Hepatocyte (in vitro differentiated cells): ENCODE data around the gene MDP1. TPM values are rescaled to one million over a fixed set of nuclear protein-coding genes. Genes with fewer than 3 reads are reported as not detected.

Experiments
- DNase-seq: peaks from one replicate; pipeline ENCODE4 v3.0.0-alpha.2; 2016; ENCODE audit warnings: low spot score
- H2AFZ ChIP-seq: fragments of 200-600 bp; sonication (generic); 2 replicates; pipeline ENCODE4 v1.6.0; 2016; ENCODE audit warnings: antibody characterized with exemption, mild to moderate bottlenecking
- H3K27ac ChIP-seq: fragments of 200-600 bp; sonication (generic); 2 replicates; pipeline ENCODE4 v1.5.1; 2016; ENCODE audit warnings: mild to moderate bottlenecking
- H3K27me3 ChIP-seq: fragments of 200-600 bp; sonication (generic); 2 replicates; pipeline ENCODE4 v1.6.1; 2016
- H3K36me3 ChIP-seq: fragments of 200-600 bp; sonication (generic); replicated peaks from 2 replicates; pipeline ENCODE4 v1.5.1; 2016; ENCODE audit warnings: low read depth; ENCODE audit not compliant: insufficient read depth
- H3K4me1 ChIP-seq: fragments of 200-600 bp; sonication (generic); 2 replicates; pipeline ENCODE4 v1.5.1; 2016; ENCODE audit warnings: mild to moderate bottlenecking, moderate library complexity; ENCODE audit not compliant: insufficient read depth
- H3K4me2 ChIP-seq: fragments of 200-600 bp; sonication (generic); 2 replicates; pipeline ENCODE4 v1.6.0; 2016
- H3K4me3 ChIP-seq: fragments of 200-600 bp; sonication (generic); 2 replicates; pipeline ENCODE4 v1.5.1; 2016; ENCODE audit warnings: mild to moderate bottlenecking
- H3K79me2 ChIP-seq: fragments of 200-600 bp; sonication (generic); 2 replicates; pipeline ENCODE4 v1.6.0; 2017; ENCODE audit warnings: mild to moderate bottlenecking
- H3K9me2 ChIP-seq: fragments of 200-600 bp; sonication (generic); replicated peaks from 2 replicates; pipeline ENCODE4 v1.6.0; 2017; ENCODE audit warnings: mild to moderate bottlenecking; ENCODE audit not compliant: insufficient read depth
- H3K9me3 ChIP-seq: fragments of 200-600 bp; sonication (generic); 2 replicates; pipeline ENCODE4 v1.5.1; 2016; ENCODE audit warnings: low read depth, mild to moderate bottlenecking
- H4K20me1 ChIP-seq: fragments of 200-600 bp; sonication (generic); 2 replicates; pipeline ENCODE4 v1.6.0; 2016; ENCODE audit warnings: mild to moderate bottlenecking; ENCODE audit not compliant: insufficient read depth, poor library complexity, severe bottlenecking
- CTCF ChIP-seq: fragments of 200-600 bp; sonication (generic); IDR thresholded peaks from 2 replicates; pipeline ENCODE4 v1.5.1; 2016; ENCODE audit warnings: antibody characterized with exemption, mild to moderate bottlenecking; ENCODE audit not compliant: poor library complexity
- EZH2 ChIP-seq: fragments of 200-600 bp; sonication (generic); IDR thresholded peaks from 2 replicates; pipeline ENCODE4 v1.6.1; 2016; ENCODE audit warnings: antibody characterized with exemption, mild to moderate bottlenecking, borderline replicate concordance
- EZH2phosphoT487 ChIP-seq: fragments of 200-600 bp; sonication (generic); IDR thresholded peaks from one replicate; pipeline ENCODE4 v1.6.1; 2018; ENCODE audit warnings: antibody characterized with exemption, mild to moderate bottlenecking, low read depth, moderate library complexity; ENCODE audit not compliant: unreplicated experiment, severe bottlenecking
- WGBS: methylation state at CpG from one replicate; pipeline ENCODE4 v1.1.6; 2016; ENCODE audit warnings: low lambda C conversion rate; ENCODE audit errors: missing lambda C conversion rate; 5-methylcytosine and 5-hydroxymethylcytosine counted together
- polyA plus RNA-seq: library from polyadenylated mRNA; unstranded; fragments of >200 nt; fragmentation: Nextera tagmentation; extraction: Ambion mirVana; gene quantifications from 2 replicates; pipeline ENCODE4 v1.2.1, GENCODE V29; 2016
- total RNA-seq: library from RNA; depleted of rRNA; stranded (reverse); fragments of >200 nt; gene quantifications from 2 replicates; pipeline ENCODE4 v1.2.3, GENCODE V29; 2014

The MDP1 gene
- total and polyA plus RNA-seq, 2 experiments from 2014 or later, result 8.0 to 16.1 TPM

- Histone ChIP-seq H3K27me3 (no peaks in the 10 kb centered on the region), H3K9me3 (no peaks in the 10 kb centered on the region), H4K20me1 (no peaks in the 10 kb centered on the region), H3K4me1 (peaks cover 8% of the 10 kb centered on the region), H3K4me2 (no peak overlapping the region), H3K9me2 (no peaks in the 10 kb centered on the region), H3K79me2 (no peaks in the 10 kb centered on the region), H3K27ac (peak overlapping the region; percentile 15), H2AFZ (no peak overlapping the region), H3K4me3 (no peak overlapping the region), H3K36me3 (no peaks in the 10 kb centered on the region)
- TF ChIP-seq CTCF, result no peak
- TF ChIP-seq EZH2, result no peak
- no peak for TF ChIP-seq EZH2phosphoT487
- DNase-seq, result no peak
- WGBS, result 88% methylated on average over 11 of the region's 11 CpGs
These were observed 36.6 kb upstream of the MDP1 start for GRCh38 chr14:24252289-24253124.

GRCh38 chr14:24251880-24252288 is 36.0 kb upstream of the MDP1 start:
- no peak for DNase-seq
- Histone ChIP-seq H4K20me1 (no peaks in the 10 kb centered on the region), H3K4me3 (no peak overlapping the region), H3K9me3 (no peaks in the 10 kb centered on the region), H3K27ac (peak overlapping the region; percentile 15), H3K4me2 (no peak overlapping the region), H3K27me3 (no peaks in the 10 kb centered on the region), H3K9me2 (no peaks in the 10 kb centered on the region), H3K36me3 (no peaks in the 10 kb centered on the region), H3K79me2 (no peaks in the 10 kb centered on the region), H3K4me1 (peaks cover 8% of the 10 kb centered on the region), H2AFZ (no peak overlapping the region)
- 92% methylated on average over 1 of the region's 1 CpG for WGBS
- no peak for TF ChIP-seq EZH2
- TF ChIP-seq EZH2phosphoT487, result no peak
- TF ChIP-seq CTCF, result no peak

- no peaks in the 10 kb centered on the region for H3K9me2 ChIP-seq
- TF ChIP-seq EZH2 (no peak), CTCF (no peak), EZH2phosphoT487 (no peak)
These were observed 34.5 kb upstream of the MDP1 start for GRCh38 chr14:24250354-24250753.

More at GRCh38 chr14:24250354-24250753, 34.5 kb upstream of the MDP1 start:
- H2AFZ ChIP-seq, result no peak overlapping the region
- no peaks in the 10 kb centered on the region for H3K79me2 ChIP-seq
- no peak overlapping the region for H3K4me3 ChIP-seq
- H3K4me1 ChIP-seq, result peaks cover 8% of the 10 kb centered on the region
- H4K20me1 ChIP-seq, result no peaks in the 10 kb centered on the region
- no peak overlapping the region for H3K27ac ChIP-seq
- H3K27me3 ChIP-seq, result no peaks in the 10 kb centered on the region
- DNase-seq, result no peak
- no peaks in the 10 kb centered on the region for H3K36me3 ChIP-seq
- WGBS, result 81% methylated on average over 4 of the region's 4 CpGs
- no peaks in the 10 kb centered on the region for H3K9me3 ChIP-seq
- H3K4me2 ChIP-seq, result no peak overlapping the region
